Activated naive CD8-positive, alpha-beta T cell treated with anti-CD3 and anti-CD28 coated beads, Interleukin-2, amount 50 U/mL, for 16 hours (primary cell): ENCODE results near the gene CANT1.
A peak's percentile ranks its signal among the peaks of the same experiment; 100 is the strongest.
"Not testable (repeated sequence)": the region's sequence is repeated elsewhere in the genome, so short reads cannot be mapped to it uniquely, and the experiment has no call there.

Source experiments
- DNase-seq: peaks from one replicate; pipeline ENCODE4 v3.0.0-alpha.2; 2020; ENCODE audit warnings: low read depth, low spot score

Gene CANT1

DNA sequence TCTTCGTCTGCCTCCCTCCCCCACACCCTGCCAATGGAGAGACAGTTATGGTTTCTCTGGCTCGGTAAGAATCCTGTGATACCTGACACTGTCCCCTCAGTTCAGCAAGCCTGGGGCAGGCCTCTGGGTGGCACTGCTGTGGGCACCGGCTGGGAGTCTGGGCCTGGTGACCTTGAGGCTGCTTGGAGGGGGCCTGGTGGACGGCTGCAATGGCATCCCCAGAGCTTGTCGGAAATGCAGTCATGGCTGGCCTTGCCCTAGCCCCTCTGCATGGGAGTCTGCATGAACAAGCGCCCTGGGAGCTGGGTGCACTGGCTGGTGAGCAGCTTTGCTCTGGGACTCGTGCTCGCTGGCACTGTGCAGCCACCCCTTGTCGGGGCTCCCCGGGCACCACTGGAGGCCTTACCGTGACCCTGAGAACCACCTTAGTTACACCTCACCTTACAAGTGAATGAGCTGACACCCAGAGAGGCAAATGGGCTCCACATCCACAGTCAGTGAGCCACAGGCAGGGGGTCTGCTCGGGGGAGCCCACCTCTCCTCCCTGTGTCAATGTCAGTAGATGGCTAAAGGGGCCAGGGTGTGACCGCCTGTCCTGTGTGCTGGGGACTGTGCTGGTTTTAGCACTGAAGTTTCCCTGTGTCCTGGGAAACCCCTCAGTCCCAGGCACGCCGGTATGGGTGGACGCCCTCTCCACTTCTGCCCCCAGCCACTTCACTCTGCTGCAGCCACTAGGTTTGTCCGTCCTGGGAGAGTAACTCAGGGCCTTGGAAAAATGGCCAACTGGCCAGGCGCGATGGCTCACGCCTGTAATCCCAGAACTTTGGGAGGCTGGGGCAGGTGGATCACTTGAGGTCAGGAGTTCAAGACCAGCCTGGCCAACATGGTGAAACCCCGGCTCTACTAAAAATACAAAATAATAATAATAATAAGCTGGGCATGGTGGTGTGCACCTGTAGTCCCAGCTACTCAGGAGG lies 31.3 kb downstream of the CANT1 start:
- no peak for DNase-seq

DNA sequence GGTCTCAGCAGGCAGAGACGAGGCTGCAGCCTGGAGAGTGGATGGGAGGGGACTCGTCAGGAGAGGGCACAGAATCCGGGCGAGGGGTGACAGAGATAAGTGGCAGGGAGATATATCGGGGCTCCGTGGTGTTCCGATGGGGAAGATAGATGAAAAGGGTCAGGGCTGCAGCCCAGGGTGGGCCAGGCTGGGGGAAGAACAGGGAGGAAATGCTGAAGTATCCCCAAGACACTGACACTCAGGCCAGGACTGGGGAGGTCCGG lies 32.0 kb downstream of the CANT1 start:
- no peak for DNase-seq

DNA sequence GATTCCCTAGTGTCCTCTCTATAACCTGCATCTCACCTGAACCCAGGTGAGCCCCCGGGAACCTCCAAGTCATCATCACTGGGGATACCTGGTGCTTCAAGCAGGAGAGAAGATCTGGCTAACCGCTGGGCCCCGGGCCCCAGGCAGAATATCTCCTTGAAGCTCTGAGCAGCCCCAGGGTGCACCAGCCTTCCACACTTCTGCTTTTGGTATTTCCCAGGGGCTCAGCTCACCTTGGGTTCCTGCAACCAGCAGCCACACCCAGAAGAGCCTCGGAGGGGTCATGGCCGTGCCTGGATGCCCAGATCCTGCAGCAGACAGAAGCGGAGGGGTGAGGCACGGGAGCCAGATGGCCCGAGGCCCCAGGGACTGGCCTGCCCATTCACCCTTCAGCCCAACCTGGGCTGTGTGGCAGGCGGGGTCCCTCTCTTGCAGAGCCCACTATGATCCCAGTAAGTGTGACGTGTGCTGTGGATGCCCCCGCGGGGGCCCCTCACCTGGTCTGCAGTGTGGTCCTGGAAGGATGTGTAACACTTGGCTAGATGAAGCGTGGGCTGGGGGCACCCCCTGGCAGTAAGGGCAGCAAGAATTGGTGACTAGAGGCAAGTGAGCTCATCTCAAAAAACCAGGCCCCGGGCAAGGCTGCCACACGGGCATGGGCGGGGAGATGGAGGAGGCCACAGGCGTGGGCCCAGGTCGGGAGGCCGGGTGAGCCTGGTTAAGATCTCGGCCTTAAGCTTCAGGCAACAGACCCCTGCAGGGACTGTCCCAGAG lies 32.5 kb downstream of the CANT1 start:
- DNase-seq, result no peak

- DNase-seq, result no peak
Observed at GRCh38 chr17:78974635-78975591, 34.7 kb downstream of the CANT1 start.

GRCh38 chr17:78973792-78974520 lies 35.6 kb downstream of the CANT1 start:
- DNase-seq, result no peak

DNA sequence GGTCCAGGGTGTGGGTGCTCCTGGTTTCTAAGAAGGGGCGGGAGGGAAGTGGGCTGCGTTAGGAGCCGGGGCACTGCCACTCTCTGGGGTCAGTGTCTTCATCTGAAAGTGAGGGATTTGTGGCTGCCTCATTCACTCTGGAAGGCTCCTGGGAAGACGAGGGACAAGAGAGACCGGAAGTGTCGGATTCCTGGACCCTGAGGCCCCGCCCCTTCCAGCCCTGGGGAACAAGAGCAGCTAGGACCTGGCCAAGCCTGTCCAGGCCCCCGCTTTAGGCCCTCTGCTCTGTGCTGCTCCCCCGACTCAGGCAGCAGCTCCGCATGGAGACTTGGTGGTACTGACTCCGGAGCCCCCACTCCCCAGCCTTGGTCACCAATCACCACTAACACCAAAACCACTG lies 36.4 kb downstream of the CANT1 start:
- DNase-seq, result no peak

GRCh38 chr17:78972507-78973105 lies 37.0 kb downstream of the CANT1 start:
- DNase-seq, result no peak

DNA sequence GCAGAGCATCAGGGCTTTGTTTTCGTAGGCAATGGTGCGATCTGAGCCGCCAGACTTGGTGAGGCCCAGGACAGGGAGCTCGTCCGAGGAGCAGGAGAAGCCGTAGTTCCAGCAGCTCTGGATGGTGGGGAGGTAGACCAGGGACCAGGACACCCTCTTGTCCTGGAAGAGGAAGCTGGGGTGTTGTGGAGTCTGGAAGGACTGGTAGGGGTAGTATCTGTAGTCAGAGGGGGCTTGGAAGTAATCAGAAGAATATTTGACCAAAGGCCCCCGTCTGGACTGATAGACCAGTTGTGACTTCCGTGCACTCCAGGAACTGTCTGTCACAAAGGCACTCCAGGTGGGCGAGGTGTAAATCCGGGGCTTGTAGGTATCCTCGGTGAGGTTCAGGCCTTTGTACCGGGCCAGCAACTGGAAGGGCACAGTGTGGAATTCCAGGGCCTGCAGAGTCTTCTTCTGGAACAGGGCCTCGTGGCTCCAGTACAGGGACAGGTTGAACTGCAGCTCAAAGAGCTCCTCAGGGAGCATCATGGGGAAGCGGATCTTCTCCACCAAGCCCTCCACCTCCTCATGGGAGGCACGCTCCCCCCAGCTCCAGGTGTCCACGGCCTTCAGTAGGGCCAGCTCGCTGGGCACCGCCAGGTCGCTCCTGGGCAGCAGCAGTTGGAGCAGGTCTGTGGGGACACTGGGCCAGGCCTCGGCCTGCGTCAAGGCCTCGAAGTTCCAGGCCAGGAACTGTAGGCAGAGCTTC lies 37.6 kb downstream of the CANT1 start:
- DNase-seq, result no peak

DNA sequence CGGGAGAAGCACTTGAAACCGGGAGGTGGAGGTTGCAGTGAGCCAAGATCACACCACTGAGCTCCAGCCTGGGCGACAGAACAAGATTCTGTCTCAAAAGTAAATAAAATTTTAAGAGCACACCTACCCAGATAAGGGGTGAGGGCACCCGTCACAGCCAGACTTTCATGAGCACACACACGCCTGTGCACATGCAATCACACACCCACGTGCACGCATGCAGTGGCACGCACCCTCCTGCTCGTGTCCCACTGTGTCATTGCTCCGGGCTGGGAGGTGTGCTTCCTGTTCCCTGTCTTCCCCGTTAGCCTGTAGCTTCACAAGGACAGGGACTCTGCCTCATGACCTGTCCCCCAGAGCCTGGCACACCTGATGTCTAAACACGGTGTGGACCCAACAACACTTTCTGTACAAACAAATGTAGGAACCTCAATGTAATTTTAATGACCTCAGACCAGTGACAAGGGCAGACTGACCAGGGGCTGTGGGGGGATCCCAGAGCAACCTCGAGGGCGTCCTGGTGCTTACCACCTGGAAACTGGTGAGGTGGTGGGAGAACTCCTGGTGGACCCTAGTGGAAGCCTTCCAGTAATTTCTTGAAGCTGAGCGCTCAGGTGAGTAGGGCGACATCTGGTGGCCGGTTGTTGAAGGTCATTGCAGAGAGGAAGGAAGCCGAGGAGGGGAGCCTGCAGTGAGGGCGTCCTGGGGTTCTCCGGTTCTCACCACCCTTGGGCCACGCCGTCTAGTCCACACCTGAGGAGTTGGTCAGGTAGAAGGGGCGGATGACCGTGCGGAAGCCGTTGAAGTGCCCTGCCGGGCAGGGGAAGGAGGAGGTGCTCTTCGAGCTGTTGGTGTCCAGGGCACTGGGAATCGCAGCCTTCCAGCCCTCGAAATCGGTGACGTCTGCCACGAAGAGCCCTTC lies 38.5 kb downstream of the CANT1 start:
- DNase-seq, result peak; percentile 65

DNA sequence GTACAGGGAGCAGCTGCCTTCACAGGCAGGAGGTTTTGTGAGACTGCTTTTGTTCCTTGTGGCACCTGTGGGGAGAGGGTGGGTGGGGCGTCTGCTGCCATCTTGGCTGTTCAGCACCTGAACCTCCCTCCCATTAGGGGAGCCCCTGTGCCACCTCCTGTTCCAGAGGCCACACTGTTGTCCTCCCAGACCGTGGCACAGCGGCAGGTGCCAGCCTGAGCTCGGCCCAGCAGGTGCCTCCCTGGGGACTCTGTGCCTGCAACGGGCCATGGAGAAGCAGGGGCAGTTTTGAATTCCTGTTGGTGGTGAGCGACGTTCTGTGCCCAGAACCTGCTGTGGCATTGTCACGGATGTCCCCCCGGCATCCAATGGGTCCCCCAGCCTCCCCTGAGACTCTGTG lies 39.7 kb downstream of the CANT1 start:
- DNase-seq, result no peak

GRCh38 chr17:78967782-78968362 lies 41.7 kb downstream of the CANT1 start:
- DNase-seq, result no peak

DNA sequence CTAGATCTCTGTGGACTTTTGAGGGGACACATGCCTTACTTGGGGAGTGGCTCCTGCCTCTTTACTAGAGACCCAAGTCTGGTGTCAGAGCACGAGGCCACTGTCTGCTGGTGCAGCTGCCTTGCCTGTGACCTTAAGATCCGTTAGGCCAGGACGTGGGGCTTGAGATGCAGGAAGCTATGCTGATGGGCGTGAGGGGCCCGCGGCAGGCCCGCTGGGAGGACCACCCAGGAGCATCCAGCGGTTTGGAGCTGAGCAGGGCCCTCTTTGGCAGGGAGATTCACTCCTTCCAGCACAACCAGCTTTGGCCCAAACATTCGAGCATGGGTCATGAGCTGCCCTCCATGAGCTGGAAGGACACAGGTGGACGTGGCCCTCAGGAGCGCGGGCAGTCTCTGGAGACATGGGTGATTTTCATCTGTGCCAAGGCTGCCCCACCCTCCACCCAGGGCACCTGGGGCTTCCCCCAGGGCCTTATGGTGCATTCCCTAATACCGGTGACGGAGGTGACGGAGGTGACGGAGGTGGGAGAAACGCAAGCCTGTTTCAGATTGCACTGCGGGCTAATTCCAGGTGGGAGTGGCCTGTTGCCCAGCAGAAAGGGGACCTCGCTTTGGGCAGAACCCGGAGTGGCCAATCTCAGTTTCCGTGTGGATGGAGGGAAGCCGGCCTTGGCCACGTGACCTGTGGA lies 42.5 kb downstream of the CANT1 start:
- DNase-seq, result no peak

DNA sequence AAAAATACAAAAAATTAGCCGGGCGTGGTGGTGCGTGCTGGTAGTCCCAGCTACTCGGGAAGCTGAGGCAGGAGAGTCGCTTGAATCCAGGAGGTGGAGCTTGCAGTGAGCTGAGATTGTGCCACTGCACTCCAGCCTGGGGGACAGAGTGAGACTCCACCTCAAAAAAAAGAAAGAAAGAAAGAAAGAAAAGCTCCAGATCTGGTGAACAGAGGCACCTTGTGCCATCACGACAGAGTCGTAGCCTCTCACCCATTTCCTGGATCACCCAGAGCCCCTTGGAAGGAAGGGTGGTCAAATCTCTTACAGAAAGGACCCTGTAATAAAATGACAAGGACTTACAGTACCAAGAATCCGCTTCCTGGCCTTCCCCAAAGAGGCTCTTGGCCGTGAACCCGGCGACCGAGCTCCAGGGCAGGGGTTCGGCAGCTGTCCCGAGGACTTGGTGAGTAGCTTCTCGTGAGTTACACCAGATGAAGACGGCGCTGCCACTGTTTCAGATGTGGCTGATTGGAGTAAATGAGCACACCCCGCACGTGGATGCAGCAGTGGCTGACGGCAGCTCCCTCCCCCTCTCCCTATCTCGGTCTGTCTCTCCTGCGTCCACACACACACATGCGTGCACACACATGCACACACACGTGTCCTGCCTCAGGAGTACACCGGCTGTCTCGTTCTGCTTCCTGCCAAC lies 43.3 kb downstream of the CANT1 start:
- no peak for DNase-seq

DNA sequence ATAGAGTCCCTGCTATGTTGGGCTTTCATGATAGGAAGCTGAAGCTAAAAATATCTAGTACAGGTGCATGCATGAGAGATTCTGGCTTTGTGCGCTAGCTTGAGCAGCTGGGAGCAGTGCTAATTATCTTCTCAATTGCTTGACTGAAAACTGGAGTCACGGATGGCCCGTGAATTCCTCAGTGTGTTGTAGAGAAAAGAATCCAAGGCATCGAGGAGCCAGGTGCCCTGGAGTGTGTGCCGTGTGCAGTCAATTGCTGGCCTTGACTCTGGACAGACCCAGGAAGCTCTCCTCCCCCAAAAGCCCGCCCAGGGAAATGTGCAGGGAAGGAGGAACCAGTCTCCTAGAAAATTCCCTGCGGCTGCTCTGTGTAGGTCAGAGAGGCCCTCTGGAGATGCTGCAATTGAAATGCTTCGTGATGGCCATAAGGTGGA lies 44.1 kb downstream of the CANT1 start:
- no peak for DNase-seq

GRCh38 chr17:78963378-78963777 lies 46.2 kb downstream of the CANT1 start:
- DNase-seq, result no peak

DNA sequence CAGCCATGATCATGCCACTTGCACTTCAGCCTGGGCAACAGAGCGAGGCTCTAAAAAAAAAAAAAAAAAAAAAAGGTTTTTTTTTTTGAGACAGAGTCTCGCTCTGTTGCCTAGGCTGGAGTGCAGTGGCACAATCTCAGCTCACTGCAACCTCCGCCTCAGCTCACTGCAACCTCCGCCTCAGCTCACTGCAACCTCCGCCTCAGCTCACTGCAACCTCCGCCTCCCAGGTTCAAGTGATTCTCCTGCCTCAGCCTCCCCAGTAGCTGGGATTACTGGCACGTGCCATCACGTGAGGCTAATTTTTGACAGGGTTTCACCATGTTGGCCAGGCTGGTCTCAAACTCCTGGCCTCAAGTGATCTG lies 46.6 kb downstream of the CANT1 start:
- not testable (repeated sequence) for DNase-seq

DNA sequence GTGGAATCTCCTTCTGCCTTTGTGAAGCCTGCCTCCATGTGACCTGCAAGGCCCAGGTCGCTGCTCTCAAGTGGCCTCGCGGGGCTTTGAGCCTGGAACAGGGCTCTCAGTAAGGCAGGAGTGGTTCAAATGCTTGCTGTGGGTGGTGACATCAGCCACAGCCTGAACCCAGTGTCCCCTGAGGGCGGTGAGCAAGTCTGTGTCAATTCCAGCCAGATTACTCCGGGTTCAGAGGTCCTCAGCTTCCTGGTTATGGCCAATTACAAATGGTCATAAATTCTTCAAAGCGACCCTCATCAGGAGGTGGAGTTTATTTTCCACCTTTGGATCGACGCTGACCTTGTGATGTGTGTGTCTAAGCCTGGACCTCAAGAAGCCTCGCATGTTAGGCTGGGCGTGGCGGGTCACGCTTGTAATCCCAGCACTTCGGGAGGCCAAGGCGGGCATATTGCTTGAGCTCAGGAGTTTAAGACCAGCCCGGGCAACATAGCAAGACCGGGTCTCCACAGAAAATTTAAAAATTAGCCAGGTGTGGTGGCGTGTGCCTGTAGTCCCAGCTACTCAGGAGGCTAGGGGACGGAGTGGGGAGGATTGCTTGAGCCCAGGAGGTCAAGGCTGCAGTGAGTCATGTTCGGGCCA lies 47.1 kb downstream of the CANT1 start:
- DNase-seq, result no peak
